Measurements from ENCODE around the gene FAM168A. TPM values are rescaled to one million over a fixed set of nuclear protein-coding genes. Genes with fewer than 3 reads are reported as not detected.
A peak's percentile ranks its signal among the peaks of the same experiment; 100 is the strongest.

The FAM168A gene
- total and polyA plus RNA-seq, 4 donors: 4.8 to 14.6 (median 9.1) TPM

- H3K4me1 ChIP-seq (ENCODE audit: control insufficient read depth in 4 of 4, insufficient read depth in 4 of 4, low read length in 3 of 4): peaks cover 0 to 12% (median under 1%) of the 10 kb centered on the region in 4 donors
- TF ChIP-seq RAD21 (IDR thresholded peaks at IDR 0.05): peak in 1 of 2 donors; percentile 69
- TF ChIP-seq FOXA1 (IDR thresholded peaks at IDR 0.05): no peak
- no peak for TF ChIP-seq NR2F2 (IDR thresholded peaks at IDR 0.05)
- TF ChIP-seq TAF1 (conservative IDR thresholded peaks at IDR 0.05): no peak
- TF ChIP-seq HNF4G (IDR thresholded peaks at IDR 0.05): no peak
- no peak for TF ChIP-seq HNF4A (conservative IDR thresholded peaks at IDR 0.05)
- no peak for TF ChIP-seq YY1 (IDR thresholded peaks at IDR 0.05)
- peak; percentile 16 for TF ChIP-seq SP1 (IDR thresholded peaks at IDR 0.05)
- TF ChIP-seq EGR1 (IDR thresholded peaks at IDR 0.05; ENCODE audit: low read depth in 2 of 2): peak in 1 of 2 donors; percentile 7
- peak; percentile 88 for TF ChIP-seq CTCF (IDR thresholded peaks at IDR 0.05; ENCODE audit: low read depth, low read length, missing input control)
- peak within 1 kb of the TSS in 1 of 2 donors; percentile 13 for H3K9ac ChIP-seq (ENCODE audit: low read depth in 1 of 2, low read length in 2 of 2)
- peak within 1 kb of the TSS; percentile 60 to 78 for H3K27ac ChIP-seq (ENCODE audit: low read depth in 1 of 2, low read length in 2 of 2)
- under 1% methylated on average over 96 of the region's 96 CpGs for WGBS
- no peaks in the 10 kb centered on the region for H3K36me3 ChIP-seq (ENCODE audit: control insufficient read depth in 4 of 4, insufficient read depth in 3 of 4, low read depth in 1 of 4, low read length in 3 of 4)
- H3K27me3 ChIP-seq (ENCODE audit: control insufficient read depth in 4 of 4, insufficient read depth in 4 of 4, low read length in 3 of 4): no peaks in the 10 kb centered on the region
- peak; percentile 98 for DNase-seq (ENCODE audit: low spot score)
- H3K9me3 ChIP-seq (ENCODE audit: control insufficient read depth in 4 of 4, low read length in 3 of 4): no peaks in the 10 kb centered on the region
- H3K4me3 ChIP-seq (ENCODE audit: low read depth in 1 of 3, low read length in 3 of 3): peak within 1 kb of the TSS; percentile 38 to 69 (median 48)
These were observed 221.6 kb downstream of the FAM168A start, which contains the start of gene RELT for GRCh38 chr11:73376160-73376802. TSS of gene RELT (plus strand) at chr11:73376399. CDS start at chr11:73389137, 12,738 bp downstream.

- Histone ChIP-seq H3K4me3 (ENCODE audit: low read depth in 1 of 3, low read length in 3 of 3) (no peak overlapping the region), H3K4me1 (ENCODE audit: control insufficient read depth in 4 of 4, insufficient read depth in 4 of 4, low read length in 3 of 4) (peaks cover 0 to 12% (median under 1%) of the 10 kb centered on the region in 4 donors), H3K36me3 (ENCODE audit: control insufficient read depth in 4 of 4, insufficient read depth in 3 of 4, low read depth in 1 of 4, low read length in 3 of 4) (no peaks in the 10 kb centered on the region), H3K27ac (ENCODE audit: low read depth in 1 of 2, low read length in 2 of 2) (peak overlapping the region; percentile 60 to 78), H3K9me3 (ENCODE audit: control insufficient read depth in 4 of 4, low read length in 3 of 4) (no peaks in the 10 kb centered on the region), H3K27me3 (ENCODE audit: control insufficient read depth in 4 of 4, insufficient read depth in 4 of 4, low read length in 3 of 4) (no peaks in the 10 kb centered on the region), H3K9ac (ENCODE audit: low read depth in 1 of 2, low read length in 2 of 2) (no peak overlapping the region)
- no peak for DNase-seq (ENCODE audit: low spot score)
- TF ChIP-seq YY1 (IDR thresholded peaks at IDR 0.05) (no peak), SP1 (IDR thresholded peaks at IDR 0.05) (no peak), NR2F2 (IDR thresholded peaks at IDR 0.05) (no peak), FOXA2 (IDR thresholded peaks at IDR 0.05) (no peak), FOXA1 (IDR thresholded peaks at IDR 0.05) (no peak), REST (IDR thresholded peaks at IDR 0.05) (no peak), RXRA (IDR thresholded peaks at IDR 0.05) (no peak), HNF4G (IDR thresholded peaks at IDR 0.05) (no peak), TAF1 (conservative IDR thresholded peaks at IDR 0.05) (no peak), HNF4A (conservative IDR thresholded peaks at IDR 0.05) (no peak)
- TF ChIP-seq, protein P1, sequence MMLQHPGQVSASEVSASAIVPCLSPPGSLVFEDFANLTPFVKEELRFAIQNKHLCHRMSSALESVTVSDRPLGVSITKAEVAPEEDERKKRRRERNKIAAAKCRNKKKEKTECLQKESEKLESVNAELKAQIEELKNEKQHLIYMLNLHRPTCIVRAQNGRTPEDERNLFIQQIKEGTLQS (IDR thresholded peaks at IDR 0.05): no peak
- TF ChIP-seq, protein P2, sequence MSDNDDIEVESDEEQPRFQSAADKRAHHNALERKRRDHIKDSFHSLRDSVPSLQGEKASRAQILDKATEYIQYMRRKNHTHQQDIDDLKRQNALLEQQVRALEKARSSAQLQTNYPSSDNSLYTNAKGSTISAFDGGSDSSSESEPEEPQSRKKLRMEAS (IDR thresholded peaks at IDR 0.05): no peak
- WGBS: 67% methylated on average over 6 of the region's 6 CpGs
These were observed 222.1 kb downstream of the FAM168A start for GRCh38 chr11:73375830-73376159.

All from liver (tissue), 9 donors.